Astrocyte of the spinal cord (primary cell): ENCODE measurements around the gene FMN2.

Source experiments
- DNase-seq: peaks from one replicate; pipeline ENCODE4 v3.0.0; 2011; ENCODE audit warnings: low read depth, low spot score
- H3K4me3 ChIP-seq: 2 replicates; pipeline ENCODE4 v1.5.1; 2011; ENCODE audit warnings: low read depth, mild to moderate bottlenecking, low read length, moderate library complexity
- CTCF ChIP-seq: IDR thresholded peaks from 2 replicates; pipeline ENCODE4 v1.5.1; 2012; ENCODE audit warnings: low read depth, mild to moderate bottlenecking, low read length, inconsistent platforms
- in situ Hi-C: cut with HindIII; loops from 2 replicates; pipeline ENCODE4 v1.10.0; 2017; ENCODE audit warnings: low sequenced_read_pairs

The FMN2 gene

DNA sequence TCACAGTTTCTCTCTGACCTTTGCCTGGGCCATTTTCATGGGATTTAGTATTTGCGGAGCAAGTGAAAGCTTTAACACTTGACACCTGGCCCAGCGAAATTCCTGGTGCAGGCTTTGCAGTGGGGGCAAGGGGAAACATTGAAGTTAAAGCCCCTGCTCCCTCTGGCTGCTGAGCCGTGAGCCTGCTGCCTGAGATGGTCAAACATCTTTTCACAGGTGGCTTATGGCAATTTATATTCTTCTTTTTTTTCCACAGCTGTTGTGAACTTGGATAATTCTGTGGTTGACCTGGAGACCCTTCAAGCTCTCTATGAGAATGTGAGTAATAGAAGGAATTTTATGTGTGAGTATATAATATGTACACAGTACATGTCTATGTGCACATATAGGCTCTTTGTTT lies 202.9 kb downstream of the FMN2 start:
- in situ Hi-C loops: no loop called here
- TF ChIP-seq CTCF: peak; percentile 19
- peak; percentile 20 for DNase-seq
- H3K4me3 ChIP-seq: no peak overlapping the region

GRCh38 chr1:240295811-240296210 lies 204.1 kb downstream of the FMN2 start:
- no peak overlapping the region for H3K4me3 ChIP-seq
- no peak for DNase-seq
- in situ Hi-C loops: no loop called here
- TF ChIP-seq CTCF: peak; percentile 5

DNA sequence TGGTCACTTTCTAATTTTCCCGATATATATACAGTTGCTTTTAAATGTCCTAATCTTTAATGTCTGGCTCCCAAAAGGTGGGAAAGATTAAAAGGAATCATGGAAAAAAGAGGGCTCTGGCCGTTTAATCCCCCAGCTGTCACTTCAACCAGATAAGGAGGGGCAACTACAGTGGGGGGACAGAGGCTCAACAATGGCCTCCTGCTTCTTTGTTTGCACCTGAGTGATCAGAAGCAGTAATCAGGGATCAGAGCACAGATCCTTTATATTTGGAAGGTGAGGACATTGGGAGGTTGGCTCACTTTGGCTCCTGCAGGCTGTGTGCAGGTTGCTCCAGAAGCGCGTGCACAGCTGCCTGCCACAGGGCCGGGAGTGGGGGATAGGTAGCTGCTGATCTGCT lies 212.8 kb downstream of the FMN2 start:
- no peak for TF ChIP-seq CTCF
- in situ Hi-C loops: no loop called here
- no peak for DNase-seq
- H3K4me3 ChIP-seq: no peak overlapping the region

GRCh38 chr1:240306673-240307072 lies 215.0 kb downstream of the FMN2 start:
- in situ Hi-C loops: no loop called here
- H3K4me3 ChIP-seq: no peak overlapping the region
- TF ChIP-seq CTCF: no peak
- peak; percentile 36 for DNase-seq

GRCh38 chr1:240308096-240308495 lies 216.4 kb downstream of the FMN2 start:
- in situ Hi-C loops: no loop called here
- no peak for TF ChIP-seq CTCF
- no peak overlapping the region for H3K4me3 ChIP-seq
- DNase-seq: no peak

GRCh38 chr1:240309769-240310168 lies 218.1 kb downstream of the FMN2 start:
- H3K4me3 ChIP-seq: no peak overlapping the region
- no peak for TF ChIP-seq CTCF
- DNase-seq: no peak
- in situ Hi-C loops: no loop called here
